ENCODE measurements around the gene TNFRSF4. TPM values are rescaled to one million over a fixed set of nuclear protein-coding genes. Genes with fewer than 3 reads are reported as not detected.

Gene TNFRSF4
- total RNA-seq, 4 donors from 2014 or later = 0.39 to 3.7 (median 0.97) TPM

- TF ChIP-seq POLR2A (IDR thresholded peaks at IDR 0.05) (no peak), CTCF (IDR thresholded peaks at IDR 0.05) (no peak), EP300 (IDR thresholded peaks at IDR 0.05) (no peak)
- H3K4me1 ChIP-seq = peaks cover 0 to 8% (median 0%) of the 10 kb centered on the region in 4 donors
- no peaks in the 10 kb centered on the region for H3K9me3 ChIP-seq
- no peak overlapping the region for H3K27ac ChIP-seq
- peaks cover 0 to 98% of the 10 kb centered on the region in 2 donors for H3K27me3 ChIP-seq
- no peaks in the 10 kb centered on the region for H3K36me3 ChIP-seq
- WGBS, 2 donors = 73 to 80% methylated on average over 23 to 31 of the region's 33 CpGs
- DNase-seq (ENCODE audit: low spot score in 2 of 2) = no peak
- H3K4me3 ChIP-seq = no peak overlapping the region
These were observed 42.2 kb downstream of the TNFRSF4 start for GRCh38 chr1:1171546-1172340.

GRCh38 chr1:1171161-1171545 is 42.8 kb downstream of the TNFRSF4 start:
- Histone ChIP-seq H3K9me3 (no peaks in the 10 kb centered on the region), H3K36me3 (no peaks in the 10 kb centered on the region), H3K27me3 (peaks cover 0 to 98% of the 10 kb centered on the region in 2 donors), H3K4me3 (no peak overlapping the region), H3K27ac (no peak overlapping the region), H3K4me1 (peaks cover 0 to 8% (median 0%) of the 10 kb centered on the region in 4 donors)
- 73 to 76% methylated on average over 12 of the region's 12 CpGs for WGBS, 2 donors
- TF ChIP-seq CTCF (IDR thresholded peaks at IDR 0.05) (no peak), EP300 (IDR thresholded peaks at IDR 0.05) (no peak), POLR2A (IDR thresholded peaks at IDR 0.05) (no peak)
- no peak for DNase-seq (ENCODE audit: low spot score in 2 of 2)

GRCh38 chr1:1170215-1171091 is 43.5 kb downstream of the TNFRSF4 start:
- no peak for DNase-seq (ENCODE audit: low spot score in 2 of 2)
- 27 to 44% methylated on average over 15 to 26 of the region's 26 CpGs for WGBS, 2 donors
- Histone ChIP-seq H3K9me3 (no peaks in the 10 kb centered on the region), H3K27ac (no peak overlapping the region), H3K36me3 (no peaks in the 10 kb centered on the region), H3K27me3 (peaks cover 0 to 98% of the 10 kb centered on the region in 2 donors), H3K4me3 (no peak overlapping the region), H3K4me1 (peaks cover 0 to 8% (median 0%) of the 10 kb centered on the region in 4 donors)
- TF ChIP-seq CTCF (IDR thresholded peaks at IDR 0.05) = no peak
- no peak for TF ChIP-seq POLR2A (IDR thresholded peaks at IDR 0.05)
- TF ChIP-seq EP300 (IDR thresholded peaks at IDR 0.05) = no peak

- TF ChIP-seq EP300 (IDR thresholded peaks at IDR 0.05) (no peak), POLR2A (IDR thresholded peaks at IDR 0.05) (no peak), CTCF (IDR thresholded peaks at IDR 0.05) (no peak)
- peaks cover 0 to 99% of the 10 kb centered on the region in 2 donors for H3K27me3 ChIP-seq
These were observed 44.3 kb downstream of the TNFRSF4 start for GRCh38 chr1:1169429-1170214.

More at GRCh38 chr1:1169429-1170214, 44.3 kb downstream of the TNFRSF4 start:
- Histone ChIP-seq H3K9me3 (no peaks in the 10 kb centered on the region), H3K27ac (no peak overlapping the region), H3K36me3 (no peaks in the 10 kb centered on the region), H3K4me3 (no peak overlapping the region), H3K4me1 (peaks cover 0 to 8% (median 0%) of the 10 kb centered on the region in 4 donors)
- 56 to 62% methylated on average over 22 of the region's 32 CpGs for WGBS, 2 donors
- no peak for DNase-seq (ENCODE audit: low spot score in 2 of 2)

Measured in tibial nerve (tissue), 4 donors.